ENCODE measurements around the gene RAB44.
"Not testable (repeated sequence)": the region's sequence is repeated elsewhere in the genome, so short reads cannot be mapped to it uniquely, and the experiment has no call there.

The RAB44 gene

GRCh38 chr6:36717231-36717825 is 19.7 kb downstream of the RAB44 start:
- no peak for DNase-seq

GRCh38 chr6:36717871-36718540 is 20.4 kb downstream of the RAB44 start:
- no peak for DNase-seq

- no peak for DNase-seq
Measured at GRCh38 chr6:36718560-36718959, 20.9 kb downstream of the RAB44 start.

GRCh38 chr6:36719126-36719525 is 21.5 kb downstream of the RAB44 start:
- no peak for DNase-seq

- DNase-seq = no peak
Measured at GRCh38 chr6:36720251-36721141, 22.9 kb downstream of the RAB44 start.

GRCh38 chr6:36721369-36722140 is 23.9 kb downstream of the RAB44 start:
- no peak for DNase-seq

- DNase-seq = no peak
Measured at GRCh38 chr6:36722365-36722764, 24.7 kb downstream of the RAB44 start.

- DNase-seq = no peak
Measured at GRCh38 chr6:36722879-36723278, 25.3 kb downstream of the RAB44 start.

- not testable (repeated sequence) for DNase-seq
Measured at GRCh38 chr6:36723992-36724391, 26.4 kb downstream of the RAB44 start.

GRCh38 chr6:36724514-36725390 is 27.1 kb downstream of the RAB44 start:
- peak; percentile 73 for DNase-seq

- no peak for DNase-seq
Measured at GRCh38 chr6:36725581-36725980, 28.0 kb downstream of the RAB44 start.

GRCh38 chr6:36727505-36728021 is 29.9 kb downstream of the RAB44 start:
- peak; percentile 15 for DNase-seq

- no peak for DNase-seq
Measured at GRCh38 chr6:36728289-36729160, 30.9 kb downstream of the RAB44 start.

GRCh38 chr6:36729161-36729524 is 31.5 kb downstream of the RAB44 start:
- DNase-seq = no peak

- no peak for DNase-seq
Measured at GRCh38 chr6:36730424-36731380, 33.1 kb downstream of the RAB44 start.

- DNase-seq = no peak
Measured at GRCh38 chr6:36731622-36732310, 34.1 kb downstream of the RAB44 start.

- DNase-seq = no peak
Measured at GRCh38 chr6:36733300-36733699, 35.7 kb downstream of the RAB44 start.

- no peak for DNase-seq
Measured at GRCh38 chr6:36734486-36735060, 36.9 kb downstream of the RAB44 start.

All from activated CD4-positive, alpha-beta T cell treated with anti-CD3 and anti-CD28 coated beads, Interleukin-2, Interleukin-6, amounts not matched to agents 100 ng/mL and 50 ng/mL, durations not matched to agents 16 hours and 8 hours (primary cell).